GM19099 (cell line): ENCODE results near the gene MAP1B.

Experiments
- POLR2A ChIP-seq: IDR thresholded peaks from 3 replicates; pipeline ENCODE4 v1.6.1; 2011; ENCODE audit warnings: low read depth; ENCODE audit not compliant: insufficient read length; ENCODE audit errors: extremely low read depth

Gene MAP1B

GRCh38 chr5:72107131-72107900, at the start of gene MAP1B:
Gene MAP1B (plus strand): TSS chr5:72107475. CDS start chr5:72107532, 57 bp downstream.
- no peak for TF ChIP-seq POLR2A

DNA sequence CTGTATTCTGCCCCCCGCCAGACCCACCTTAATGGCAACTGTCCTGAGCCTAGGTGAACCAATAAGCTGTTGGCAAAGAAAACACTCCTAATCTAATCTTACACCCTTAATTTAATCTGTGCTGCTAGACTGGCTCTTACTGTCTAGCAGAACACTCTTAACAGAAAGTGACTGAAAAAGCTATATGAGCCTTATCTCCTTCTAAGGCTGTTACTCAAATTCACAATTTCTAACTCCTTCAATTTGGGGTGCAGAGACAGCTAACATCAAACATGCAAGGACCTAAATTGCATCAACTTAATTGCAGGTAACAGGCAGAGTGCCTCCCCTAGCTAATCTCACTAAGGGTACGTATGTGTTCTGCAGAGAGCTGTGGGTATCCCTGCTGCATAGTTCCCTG, 49.5 kb upstream of the MAP1B start:
- TF ChIP-seq POLR2A = no peak

GRCh38 chr5:72063219-72063819, 44.0 kb upstream of the MAP1B start:
- TF ChIP-seq POLR2A = no peak

GRCh38 chr5:72064801-72065570, 42.3 kb upstream of the MAP1B start:
- no peak for TF ChIP-seq POLR2A

GRCh38 chr5:72065751-72066255, 41.5 kb upstream of the MAP1B start:
- no peak for TF ChIP-seq POLR2A

DNA sequence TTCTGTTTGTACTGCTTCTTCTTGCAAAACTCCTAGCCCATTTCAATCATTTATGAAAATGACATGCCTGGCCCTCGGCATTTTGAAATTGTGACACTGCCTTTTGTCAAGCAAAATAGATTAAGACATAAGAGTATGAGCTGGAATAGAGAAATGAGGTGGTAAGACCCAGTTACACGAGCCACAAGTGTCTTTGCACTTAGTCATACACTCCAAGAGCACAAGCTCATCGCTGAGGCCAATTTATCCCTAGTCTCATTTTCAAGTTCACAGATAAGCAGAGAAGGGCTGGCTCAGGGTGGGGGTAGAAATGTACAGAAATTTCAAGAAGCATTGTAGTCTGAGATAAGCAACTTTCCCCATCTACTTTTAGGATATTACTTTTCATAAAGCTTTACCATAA, 40.6 kb upstream of the MAP1B start:
- TF ChIP-seq POLR2A = no peak

DNA sequence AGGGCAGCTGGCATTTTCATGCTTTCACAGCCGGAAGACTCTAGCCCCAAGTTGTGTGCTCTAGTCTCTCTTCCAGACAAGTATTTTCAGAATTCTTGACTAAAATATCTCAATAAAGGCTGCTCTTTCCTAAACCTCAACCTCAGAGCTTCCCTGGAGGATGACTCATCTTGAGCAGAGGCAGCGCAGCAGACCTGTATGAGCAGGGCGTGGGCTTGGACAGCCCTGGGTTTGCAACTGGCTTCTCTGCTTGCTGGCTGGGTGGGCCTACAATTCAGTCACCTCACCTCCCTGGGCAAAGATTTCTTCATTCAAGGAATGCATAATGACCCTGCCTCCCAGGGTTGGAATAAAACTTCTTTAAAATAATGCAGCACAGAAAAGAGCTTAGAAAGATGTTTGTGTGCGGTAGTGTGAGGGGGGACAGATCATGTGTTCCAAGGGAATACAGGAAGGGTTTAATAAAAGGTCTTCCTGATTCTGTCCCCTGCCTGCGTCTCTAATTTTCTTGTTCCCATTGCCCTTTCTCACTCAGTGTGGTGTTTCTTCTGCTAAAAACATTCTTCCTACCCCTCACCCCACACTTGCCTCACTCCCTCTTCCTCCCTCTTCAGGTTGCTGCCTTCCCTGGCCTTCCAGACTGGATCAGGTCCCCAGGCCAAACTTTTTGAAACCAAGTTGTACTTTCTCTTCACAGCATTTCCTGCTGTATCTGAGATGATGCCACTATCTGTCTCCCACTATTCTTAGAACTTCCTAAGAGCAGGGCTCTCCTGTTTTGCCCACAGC, 39.4 kb upstream of the MAP1B start:
- no peak for TF ChIP-seq POLR2A

DNA sequence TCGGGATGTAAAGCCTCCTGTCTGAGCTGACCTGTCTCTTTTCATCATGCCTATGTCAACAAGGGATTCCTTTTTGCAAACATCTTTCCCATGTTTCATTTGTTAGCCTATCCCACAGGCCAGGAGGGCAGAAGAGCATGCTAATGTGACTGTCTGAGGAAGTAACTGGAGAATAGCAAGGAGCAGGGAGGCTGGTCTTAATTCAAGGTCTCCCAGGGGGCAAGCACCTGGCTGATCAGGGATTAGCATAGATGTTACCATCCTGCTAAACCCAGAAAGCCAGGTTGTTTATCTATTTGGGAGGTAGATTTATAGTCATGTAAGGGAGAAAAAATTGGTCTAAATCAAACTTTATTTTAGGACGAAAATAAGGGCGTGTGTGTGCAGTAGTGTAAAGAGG, 36.7 kb upstream of the MAP1B start:
- no peak for TF ChIP-seq POLR2A

- TF ChIP-seq POLR2A = no peak
These were observed 35.4 kb upstream of the MAP1B start for GRCh38 chr5:72071906-72072305.

- no peak for TF ChIP-seq POLR2A
These were observed 33.0 kb upstream of the MAP1B start for GRCh38 chr5:72074251-72074650.

DNA sequence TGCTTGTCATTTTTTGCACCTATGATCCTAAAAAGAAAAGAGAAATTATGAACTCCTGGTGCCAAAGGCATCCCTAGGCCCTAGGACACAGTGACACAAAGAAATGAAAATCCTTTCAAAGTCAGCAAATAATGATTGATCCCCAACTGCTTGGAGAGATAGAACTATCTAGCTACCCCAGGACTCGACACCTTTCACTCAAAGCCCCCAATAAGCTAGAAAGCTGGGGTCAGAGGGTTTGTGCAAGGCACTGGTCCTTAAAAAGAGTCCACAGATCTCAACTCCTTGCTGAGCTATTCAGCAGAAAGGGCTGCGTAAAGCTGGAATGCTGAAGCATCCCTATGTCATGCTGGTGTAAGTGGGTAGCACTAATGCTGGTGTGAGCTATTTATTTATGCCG, 31.8 kb upstream of the MAP1B start:
- TF ChIP-seq POLR2A = no peak

DNA sequence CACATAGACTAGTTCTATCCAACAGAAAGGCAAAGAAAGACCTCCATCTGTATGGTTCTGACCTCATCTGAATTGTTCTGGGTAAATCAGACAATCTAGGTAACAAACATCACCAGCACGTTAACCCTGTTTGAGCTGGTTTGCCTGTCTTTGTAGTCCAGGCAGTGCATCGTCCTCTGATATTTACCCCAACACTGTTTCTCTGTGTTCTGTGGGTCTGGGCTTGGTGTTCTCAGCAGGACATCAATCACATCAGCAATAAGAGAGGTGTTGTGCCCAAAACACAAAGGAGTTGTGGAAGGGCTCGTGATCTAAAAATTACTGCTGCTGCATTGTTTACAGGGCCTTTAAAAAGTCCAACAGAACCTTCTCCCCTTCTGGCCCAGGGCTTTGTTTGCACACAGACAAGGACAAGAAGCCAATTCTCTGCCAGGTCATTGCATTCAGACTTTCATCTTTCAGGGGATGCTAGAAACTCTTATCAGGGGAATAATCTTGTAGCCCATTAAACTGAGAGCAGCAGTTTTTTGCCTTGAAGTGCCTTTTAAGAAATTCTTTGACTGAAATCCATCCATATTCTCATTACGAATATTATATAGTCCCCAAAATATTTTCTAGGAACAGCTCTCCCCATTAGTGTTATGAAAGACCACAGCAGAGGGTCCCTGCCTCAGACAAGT, 30.5 kb upstream of the MAP1B start:
- TF ChIP-seq POLR2A = no peak

DNA sequence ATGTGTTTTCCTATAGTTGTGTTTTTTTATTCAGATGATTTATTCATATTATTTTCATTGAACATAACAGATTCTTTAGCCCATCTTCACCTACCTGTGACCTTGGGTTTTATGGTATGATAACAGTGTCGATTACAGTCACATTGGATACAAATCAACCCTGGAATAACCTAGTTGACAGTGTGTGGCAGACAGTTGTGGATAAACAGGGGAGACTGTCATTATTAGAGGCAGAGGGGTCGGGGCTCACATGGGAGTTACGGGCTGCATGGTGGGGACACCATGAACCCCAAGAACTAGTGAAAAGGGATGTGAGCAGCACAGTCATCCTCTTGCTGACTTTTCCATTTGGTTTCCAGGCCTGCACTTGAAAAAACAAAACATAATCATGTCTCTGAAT, 29.9 kb upstream of the MAP1B start:
- no peak for TF ChIP-seq POLR2A

DNA sequence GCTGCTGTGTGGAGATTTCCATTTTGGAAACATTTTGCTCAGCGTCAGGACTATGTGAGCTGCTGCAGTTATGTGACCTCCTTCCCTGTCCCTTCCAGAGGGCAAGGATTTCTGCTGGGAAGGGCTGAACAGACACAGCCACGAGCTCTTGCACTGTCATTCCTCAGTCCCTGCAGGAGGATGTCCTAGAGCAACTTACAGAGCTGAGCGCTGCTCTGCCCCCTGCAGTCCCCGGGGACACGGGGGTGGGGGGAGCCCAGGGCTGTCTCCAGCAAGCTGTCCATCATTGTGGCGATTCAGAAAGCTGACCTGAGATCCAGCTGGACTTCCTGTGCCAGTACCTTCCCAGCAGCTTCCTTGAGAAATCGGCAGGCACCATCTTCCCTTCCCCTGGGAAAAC, 28.0 kb upstream of the MAP1B start:
- no peak for TF ChIP-seq POLR2A

GRCh38 chr5:72082048-72082447, 25.2 kb upstream of the MAP1B start:
- no peak for TF ChIP-seq POLR2A

GRCh38 chr5:72084876-72085275, 22.4 kb upstream of the MAP1B start:
- no peak for TF ChIP-seq POLR2A
